ENCODE data around the gene ALG11.

GRCh38 chr13:52027832-52028231 lies 15.6 kb downstream of the ALG11 start:
- no peak for TF ChIP-seq EP300 (IDR thresholded peaks at IDR 0.05)
- no peak for TF ChIP-seq POLR2A (IDR thresholded peaks at IDR 0.05)

Measured in ovary (tissue), 1 donor.